NCI-H748 (cell line): Measurements from ENCODE around the gene HYOU1.
"Not testable (repeated sequence)": the region's sequence is repeated elsewhere in the genome, so short reads cannot be mapped to it uniquely, and the experiment has no call there.

ENCODE experiments used
- DNase-seq: peaks from one replicate; lab custom pipeline; 2025; ENCODE audit not compliant: unreplicated experiment; lab: John Stamatoyannopoulos, UW

The HYOU1 gene

DNA sequence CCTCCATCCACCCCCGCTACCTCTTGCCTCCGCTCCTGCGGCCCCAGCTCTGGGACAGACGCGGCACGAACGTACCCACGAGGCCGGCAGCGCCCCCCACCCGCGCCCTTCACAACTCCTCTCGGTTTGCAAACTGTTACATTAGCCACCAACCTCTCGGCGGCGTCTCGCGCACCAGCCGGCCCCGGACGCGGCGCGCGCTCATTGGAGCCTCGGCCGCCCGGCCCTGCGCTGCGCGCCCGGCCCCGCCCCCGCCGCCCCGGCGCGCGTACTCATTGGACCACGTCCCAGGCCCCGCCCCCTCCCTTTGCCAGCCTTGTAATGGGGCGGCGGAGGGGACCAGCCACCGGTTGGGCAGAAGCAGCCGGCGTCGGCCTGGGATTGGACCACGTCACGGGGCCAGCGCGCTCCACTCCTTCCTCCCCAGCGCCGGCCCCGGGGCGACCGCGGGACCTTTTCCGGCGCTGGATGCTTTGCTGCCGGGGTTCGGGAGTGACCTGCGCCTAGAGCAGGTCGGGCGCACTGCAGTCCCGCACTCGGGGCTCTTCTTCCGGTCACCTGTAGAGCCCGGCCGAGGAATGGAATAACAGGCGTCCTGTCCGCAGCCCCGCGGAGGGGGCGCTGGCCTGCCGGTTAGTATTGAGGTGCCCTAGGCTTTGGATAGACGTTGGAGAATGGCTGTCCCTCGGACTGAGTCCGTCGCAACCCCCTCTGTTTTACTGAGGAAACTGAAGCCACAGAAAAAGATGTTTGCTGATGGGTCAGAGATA is at the start of gene HYOU1:
HYOU1 (minus strand) TSS at position 206 of the 770 bp plus-strand sequence. CDS start 1,045 bp downstream, outside the sequence.
- peak; percentile 93 for DNase-seq

DNA sequence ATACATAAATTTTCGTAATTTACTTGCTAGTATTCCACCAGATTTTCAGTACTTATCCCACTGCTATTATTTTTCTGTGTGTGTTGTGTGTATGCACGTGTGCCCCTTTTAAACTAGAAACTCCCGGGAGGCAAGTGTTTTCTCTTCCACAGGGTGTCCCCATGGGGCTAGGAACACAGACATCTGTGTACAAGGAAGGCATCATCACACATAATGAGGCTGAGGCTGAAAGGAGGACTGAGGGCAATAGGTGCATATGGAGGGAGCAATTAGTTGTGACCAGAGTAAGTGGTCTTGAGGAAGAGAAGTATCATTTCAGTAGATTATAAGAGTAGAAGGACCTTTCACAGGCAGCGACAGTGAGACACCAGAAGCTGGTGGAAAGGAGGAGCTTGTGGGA is 46.8 kb upstream of the HYOU1 start:
- no peak for DNase-seq

DNA sequence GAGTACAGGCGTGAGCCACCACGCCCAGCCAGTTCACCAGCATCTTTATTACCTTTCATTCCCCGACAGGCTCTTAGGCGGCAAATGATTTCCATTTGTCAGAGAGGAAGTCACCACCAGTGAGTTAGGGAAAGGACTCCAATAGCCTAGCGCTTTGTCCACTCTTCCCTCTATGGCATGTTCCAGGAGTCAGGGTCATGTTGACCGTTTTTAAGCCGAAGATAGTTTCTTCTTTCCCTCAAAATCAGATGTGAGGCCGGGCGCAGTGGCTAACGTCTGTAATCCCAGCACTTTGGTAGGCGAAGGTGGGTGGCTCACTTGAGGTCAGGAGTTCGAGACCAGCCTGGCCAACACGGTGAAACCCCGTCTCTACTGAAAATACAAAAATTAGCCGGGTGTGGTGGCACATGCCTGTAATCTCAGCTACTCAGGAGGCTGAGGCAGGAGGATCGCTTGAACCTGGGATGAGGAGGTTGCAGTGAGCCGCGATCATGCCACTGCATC is 46.2 kb upstream of the HYOU1 start:
- not testable (repeated sequence) for DNase-seq

DNA sequence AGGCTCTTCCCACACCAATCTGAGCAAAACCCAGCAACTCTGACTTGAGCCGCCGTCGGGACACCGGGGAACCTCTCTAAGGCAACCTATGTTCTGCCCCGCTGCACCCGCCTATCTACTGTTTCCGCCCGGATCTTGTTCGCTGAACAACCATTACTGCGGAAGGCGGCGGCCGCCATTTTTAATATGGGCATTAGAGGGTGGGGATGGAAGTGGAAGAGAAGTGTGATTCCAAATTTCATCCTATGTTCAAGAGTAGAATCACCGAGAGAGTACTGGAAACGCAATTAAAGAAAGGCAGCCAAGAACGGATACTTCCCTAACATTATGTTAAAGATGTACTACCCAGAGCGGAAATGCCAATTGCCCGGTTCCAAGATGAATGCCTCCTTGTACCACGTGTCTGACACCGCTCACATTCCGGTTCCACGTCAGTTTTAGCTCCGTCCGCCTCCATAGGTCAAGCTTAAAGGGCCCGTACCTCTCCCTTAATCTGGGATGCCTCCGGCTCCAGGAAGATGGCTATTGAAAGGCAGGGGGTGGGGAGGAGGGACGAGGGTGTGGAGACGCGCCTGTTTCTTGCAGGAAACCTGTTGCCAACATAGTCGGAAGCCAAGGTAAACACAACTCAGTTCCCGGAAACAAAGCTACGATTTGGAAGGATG is 44.9 kb upstream of the HYOU1 start, which contains the start of gene DPAGT1:
DPAGT1 (minus strand) TSS at position 95 of the 665 bp plus-strand sequence. CDS start 198 bp downstream, outside the sequence.
- DNase-seq, result peak; percentile 96

GRCh38 chr11:119100994-119101758 is 44.2 kb upstream of the HYOU1 start:
- peak; percentile 49 for DNase-seq

DNA sequence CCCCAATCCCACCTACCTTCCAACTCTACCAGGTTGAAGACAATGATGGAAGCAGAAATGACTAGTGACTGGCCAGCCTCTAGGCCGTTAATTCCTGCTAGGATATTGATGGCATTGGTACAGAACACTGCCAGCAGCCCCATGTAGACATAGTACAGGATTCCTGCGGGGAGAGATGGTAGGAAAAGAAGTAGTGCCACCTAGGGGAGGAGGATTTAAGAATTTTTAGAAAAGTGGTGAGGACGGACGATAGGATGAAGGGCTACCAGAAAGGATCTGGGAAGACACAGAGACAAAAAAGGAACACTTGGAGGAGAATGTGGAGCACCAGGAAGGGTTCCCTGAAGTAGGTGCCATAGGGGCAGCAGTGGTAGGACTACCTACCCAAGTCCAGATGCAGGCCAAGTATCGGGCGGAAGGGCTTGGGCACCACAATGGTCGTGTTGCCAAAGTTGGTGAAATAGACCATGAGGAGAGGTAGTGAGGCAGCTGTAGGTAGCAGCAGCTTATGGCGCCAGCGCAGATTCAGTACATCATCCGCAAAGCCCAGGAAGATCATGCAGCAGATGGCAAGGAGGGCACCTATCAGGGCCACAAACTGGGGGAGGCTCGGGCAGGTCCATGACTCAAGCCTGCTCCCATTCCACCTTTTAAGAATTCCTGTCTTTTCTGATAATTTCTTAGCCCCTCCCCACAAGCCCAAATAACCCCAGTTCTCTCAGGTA is 43.4 kb upstream of the HYOU1 start:
- DNase-seq, result peak; percentile 60

- DNase-seq, result no peak
These were observed 42.7 kb upstream of the HYOU1 start for GRCh38 chr11:119099711-119100110.

- peak; percentile 99 for DNase-seq
These were observed 38.3 kb upstream of the HYOU1 start for GRCh38 chr11:119095066-119095880.

GRCh38 chr11:119094816-119095065 is 37.7 kb upstream of the HYOU1 start:
- DNase-seq, result peak; percentile 73

DNA sequence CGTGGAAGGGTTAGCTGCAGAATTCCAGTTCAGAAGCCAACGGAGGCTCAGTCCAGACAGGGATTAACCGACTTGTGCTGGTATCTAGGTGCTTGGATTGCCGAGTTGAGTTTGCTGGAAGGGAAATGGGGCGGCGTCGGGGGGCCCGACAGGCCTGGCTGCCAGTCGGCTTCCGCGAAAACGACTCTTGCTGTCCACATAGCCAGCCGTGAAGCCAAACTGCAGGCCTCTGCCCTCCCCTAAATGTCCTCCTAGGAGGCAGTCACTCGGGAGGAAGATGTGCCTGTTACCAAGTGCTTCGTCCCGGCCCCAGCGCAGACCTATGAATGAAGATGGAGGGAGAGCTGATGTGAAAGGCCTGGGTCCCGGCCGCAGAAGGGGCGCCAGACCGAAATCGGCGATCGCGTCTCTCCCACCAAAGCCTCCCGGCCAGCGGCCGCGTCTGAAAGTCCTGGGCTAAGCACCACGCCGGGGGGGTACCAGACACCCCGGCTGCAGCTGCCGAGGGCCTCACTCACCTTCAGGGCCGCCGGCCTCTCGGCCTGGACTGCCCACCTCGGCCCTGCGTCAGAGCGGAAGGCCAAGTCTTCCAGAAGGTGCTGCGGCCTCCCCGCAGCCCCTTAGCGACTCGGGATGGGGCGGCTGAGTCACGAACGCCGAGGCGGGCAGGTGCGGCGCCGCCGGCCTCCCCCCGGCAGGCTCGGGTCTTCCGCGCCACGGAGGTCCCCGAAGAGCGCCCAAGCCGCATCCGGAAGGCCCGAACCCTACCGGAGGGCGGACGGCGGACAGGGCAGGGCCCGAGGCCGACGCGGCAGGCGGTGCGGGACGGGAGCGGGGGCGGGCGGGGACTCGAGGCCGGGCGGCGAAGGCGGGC is 37.2 kb upstream of the HYOU1 start:
- peak; percentile 44 for DNase-seq

DNA sequence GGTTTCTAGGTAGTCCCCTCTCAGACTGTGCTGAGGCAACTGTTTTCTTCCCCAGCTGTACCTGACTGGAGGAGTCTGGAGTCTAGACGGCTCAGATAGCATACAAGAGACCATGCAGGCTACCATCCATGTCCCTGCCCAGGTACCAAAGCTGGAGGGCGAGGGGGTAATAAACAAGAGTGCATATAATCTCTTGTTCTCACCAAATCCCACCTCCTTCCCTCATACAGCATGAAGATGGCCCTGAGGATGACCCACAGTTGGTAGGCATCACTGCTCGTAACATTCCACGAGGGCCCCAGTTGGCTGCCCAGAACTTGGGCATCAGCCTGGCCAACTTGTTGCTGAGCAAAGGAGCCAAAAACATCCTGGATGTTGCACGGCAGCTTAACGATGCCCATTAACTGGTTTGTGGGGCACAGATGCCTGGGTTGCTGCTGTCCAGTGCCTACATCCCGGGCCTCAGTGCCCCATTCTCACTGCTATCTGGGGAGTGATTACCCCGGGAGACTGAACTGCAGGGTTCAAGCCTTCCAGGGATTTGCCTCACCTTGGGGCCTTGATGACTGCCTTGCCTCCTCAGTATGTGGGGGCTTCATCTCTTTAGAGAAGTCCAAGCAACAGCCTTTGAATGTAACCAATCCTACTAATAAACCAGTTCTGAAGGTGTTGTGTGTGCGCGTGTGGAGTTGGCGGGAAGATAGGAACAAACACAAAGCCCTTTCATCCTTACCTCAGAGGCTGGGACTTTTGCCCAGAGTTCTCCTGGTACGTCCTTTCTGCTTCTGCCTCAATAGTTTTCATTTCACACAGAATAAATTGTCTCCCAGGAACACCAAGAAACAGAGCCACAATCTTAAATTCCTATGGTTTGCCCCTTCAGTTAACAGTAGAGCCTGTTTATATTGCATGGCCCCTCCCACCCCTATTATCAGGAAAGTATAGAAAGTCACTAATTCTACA is 36.2 kb upstream of the HYOU1 start:
- no peak for DNase-seq

- DNase-seq, result peak; percentile 14
These were observed 35.2 kb upstream of the HYOU1 start for GRCh38 chr11:119091966-119092879.

DNA sequence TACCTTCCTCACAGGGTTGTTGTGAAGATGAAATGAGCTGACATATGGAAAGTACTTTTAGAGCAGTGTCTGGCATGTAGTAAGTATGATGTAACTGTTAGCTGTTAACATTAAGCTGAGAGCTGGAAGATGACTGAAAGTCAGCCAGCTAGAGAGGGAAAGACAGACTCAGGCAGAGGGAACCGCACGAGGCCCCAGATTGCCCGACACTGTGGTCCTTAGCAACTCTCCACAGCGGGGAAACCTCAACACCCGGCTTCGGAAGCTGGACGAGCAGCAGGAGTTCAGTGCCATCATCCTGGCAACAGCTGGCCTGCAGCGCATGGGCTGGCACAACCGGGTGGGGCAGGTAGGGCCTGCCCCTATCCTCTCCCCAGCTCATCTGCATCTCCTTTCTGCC is 34.2 kb upstream of the HYOU1 start:
- DNase-seq, result no peak

- DNase-seq, result no peak
These were observed 32.3 kb upstream of the HYOU1 start for GRCh38 chr11:119089319-119089718.

GRCh38 chr11:119088406-119088805 is 31.4 kb upstream of the HYOU1 start:
- DNase-seq, result no peak

DNA sequence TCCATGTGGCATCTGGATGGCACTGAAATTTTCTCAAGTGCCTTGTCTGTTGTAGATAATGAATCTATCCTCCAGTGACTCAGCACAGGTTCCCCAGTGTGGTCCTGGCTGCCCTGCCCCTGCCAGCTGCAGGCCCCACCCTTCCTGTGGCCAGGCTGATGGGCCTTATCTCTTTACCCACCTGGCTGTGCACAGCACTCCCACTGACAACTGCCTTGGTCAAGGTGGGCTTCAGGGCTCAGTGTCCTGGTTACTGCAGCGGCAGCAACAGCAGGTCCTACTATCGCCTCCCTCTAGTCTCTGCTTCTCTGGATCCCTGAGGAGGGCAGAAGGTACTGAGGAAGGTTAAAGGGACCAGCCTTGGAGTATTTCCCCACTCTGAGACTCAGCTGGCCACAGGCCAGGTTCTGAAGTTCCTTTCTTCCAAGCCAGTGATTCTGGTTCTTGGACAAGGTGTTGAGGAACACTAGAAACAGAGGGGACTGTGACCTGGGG is 30.8 kb upstream of the HYOU1 start:
- DNase-seq, result no peak

- no peak for DNase-seq
These were observed 30.1 kb upstream of the HYOU1 start for GRCh38 chr11:119087123-119087522.
